MM.1S (cell line): ENCODE results near the gene RAMACL.

Source experiments
- DNase-seq: peaks from one replicate; pipeline ENCODE4 v3.0.0-alpha.2; 2015
- H2AFZ ChIP-seq: fragments of 300-600 bp; sonication (generic); 2 replicates; pipeline ENCODE4 v1.6.0; 2016; ENCODE audit warnings: antibody characterized with exemption, low read length
- H3F3A ChIP-seq: fragments of 300-600 bp; sonication (generic); 2 replicates; pipeline ENCODE4 v1.6.1; 2016; ENCODE audit warnings: mild to moderate bottlenecking, antibody characterized with exemption, low read length, moderate library complexity, mixed read lengths; ENCODE audit not compliant: insufficient read depth
- H3K27ac ChIP-seq: fragments of 300-600 bp; sonication (generic); 2 replicates; pipeline ENCODE4 v1.5.1; 2016; ENCODE audit warnings: mild to moderate bottlenecking, low read length
- H3K27me3 ChIP-seq: fragments of 300-600 bp; sonication (generic); replicated peaks from 2 replicates; pipeline ENCODE4 v1.6.0; 2016; ENCODE audit warnings: low read length; ENCODE audit not compliant: insufficient read depth
- H3K36me3 ChIP-seq: fragments of 300-600 bp; sonication (generic); replicated peaks from 2 replicates; pipeline ENCODE4 v1.6.1; 2016; ENCODE audit warnings: mild to moderate bottlenecking, low read length, mixed read lengths; ENCODE audit not compliant: insufficient read depth
- H3K4me1 ChIP-seq: fragments of 300-600 bp; sonication (generic); 2 replicates; pipeline ENCODE4 v1.6.1; 2016; ENCODE audit warnings: low read length, mixed read lengths
- H3K4me2 ChIP-seq: fragments of 300-600 bp; sonication (generic); 2 replicates; pipeline ENCODE4 v1.6.0; 2016; ENCODE audit warnings: low read depth, low read length
- H3K4me3 ChIP-seq: fragments of 300-600 bp; sonication (generic); 2 replicates; pipeline ENCODE4 v1.5.1; 2016; ENCODE audit warnings: low read length, mixed read lengths
- H3K79me2 ChIP-seq: fragments of 300-600 bp; sonication (generic); 2 replicates; pipeline ENCODE4 v1.6.1; 2016; ENCODE audit warnings: mixed run types, low read length, mixed read lengths
- H3K9ac ChIP-seq: fragments of 300-600 bp; sonication (generic); 2 replicates; pipeline ENCODE4 v1.6.1; 2016; ENCODE audit warnings: low read length, mixed read lengths
- H3K9me2 ChIP-seq: fragments of 300-600 bp; sonication (generic); replicated peaks from 2 replicates; pipeline ENCODE4 v1.6.1; 2016; ENCODE audit warnings: mild to moderate bottlenecking, low read length, mixed read lengths; ENCODE audit not compliant: insufficient read depth
- H3K9me3 ChIP-seq: fragments of 300-600 bp; sonication (generic); replicated peaks from 2 replicates; pipeline ENCODE4 v1.6.1; 2016; ENCODE audit warnings: mild to moderate bottlenecking, low read length, mixed read lengths; ENCODE audit not compliant: insufficient read depth
- H4K20me1 ChIP-seq: fragments of 300-600 bp; sonication (generic); 2 replicates; pipeline ENCODE4 v1.6.1; 2016; ENCODE audit warnings: mild to moderate bottlenecking, low read length, moderate library complexity, mixed read lengths; ENCODE audit not compliant: insufficient read depth
- EZH2 ChIP-seq: fragments of 300-600 bp; sonication (generic); optimal IDR thresholded peaks from 2 replicates; pipeline ENCODE3; 2017; ENCODE audit warnings: low read depth, mild to moderate bottlenecking, antibody characterized with exemption, low read length, mixed read lengths
- EZH2phosphoT487 ChIP-seq: fragments of 300-600 bp; sonication (generic); IDR thresholded peaks from 2 replicates; pipeline ENCODE4 v1.6.1; 2018; ENCODE audit warnings: antibody characterized with exemption, low read length
- TF ChIP-seq, protein P1 (sequence below): fragments of 300-600 bp; sonication (generic); IDR thresholded peaks from 2 replicates; pipeline ENCODE4 v1.5.1; 2016; ENCODE audit warnings: antibody characterized with exemption, low read length, mixed read lengths

Gene RAMACL

DNA sequence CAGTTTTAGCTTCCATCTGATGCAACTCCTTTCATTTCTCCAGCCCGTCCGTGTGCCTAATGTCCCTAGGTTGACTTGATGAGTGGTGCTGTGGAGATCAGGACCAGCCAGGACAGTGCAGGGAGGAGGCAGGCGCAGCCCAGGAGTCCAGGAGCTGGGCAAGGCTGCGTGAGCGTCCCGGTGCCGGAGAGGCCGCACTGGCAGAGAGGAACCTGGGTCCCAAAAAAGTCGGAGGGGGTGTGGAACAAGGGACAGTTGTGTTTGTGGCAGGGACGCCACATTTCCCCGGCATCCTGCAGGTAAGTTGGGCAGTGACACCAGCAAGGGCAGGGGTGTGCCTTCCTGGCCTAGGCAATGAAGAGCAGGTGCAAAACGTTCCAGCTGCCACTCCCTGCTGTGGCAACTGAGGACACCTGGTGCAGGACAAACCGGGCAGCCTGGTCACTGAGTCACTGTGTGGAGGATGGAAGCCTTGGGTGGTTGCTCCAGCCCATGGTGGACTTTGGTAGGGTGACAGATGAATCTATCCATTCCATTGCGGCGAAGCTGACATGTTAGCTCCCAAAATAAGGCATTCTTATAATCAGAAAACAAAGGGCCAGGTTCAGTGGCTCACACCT lies 53.2 kb downstream of the RAMACL start:
- no peak overlapping the region for H3K9ac ChIP-seq
- no peaks in the 10 kb centered on the region for H3K9me3 ChIP-seq
- no peak for TF ChIP-seq EZH2phosphoT487
- TF ChIP-seq EZH2: no peak
- TF ChIP-seq, protein P1, sequence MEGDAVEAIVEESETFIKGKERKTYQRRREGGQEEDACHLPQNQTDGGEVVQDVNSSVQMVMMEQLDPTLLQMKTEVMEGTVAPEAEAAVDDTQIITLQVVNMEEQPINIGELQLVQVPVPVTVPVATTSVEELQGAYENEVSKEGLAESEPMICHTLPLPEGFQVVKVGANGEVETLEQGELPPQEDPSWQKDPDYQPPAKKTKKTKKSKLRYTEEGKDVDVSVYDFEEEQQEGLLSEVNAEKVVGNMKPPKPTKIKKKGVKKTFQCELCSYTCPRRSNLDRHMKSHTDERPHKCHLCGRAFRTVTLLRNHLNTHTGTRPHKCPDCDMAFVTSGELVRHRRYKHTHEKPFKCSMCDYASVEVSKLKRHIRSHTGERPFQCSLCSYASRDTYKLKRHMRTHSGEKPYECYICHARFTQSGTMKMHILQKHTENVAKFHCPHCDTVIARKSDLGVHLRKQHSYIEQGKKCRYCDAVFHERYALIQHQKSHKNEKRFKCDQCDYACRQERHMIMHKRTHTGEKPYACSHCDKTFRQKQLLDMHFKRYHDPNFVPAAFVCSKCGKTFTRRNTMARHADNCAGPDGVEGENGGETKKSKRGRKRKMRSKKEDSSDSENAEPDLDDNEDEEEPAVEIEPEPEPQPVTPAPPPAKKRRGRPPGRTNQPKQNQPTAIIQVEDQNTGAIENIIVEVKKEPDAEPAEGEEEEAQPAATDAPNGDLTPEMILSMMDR: no peak
- no peaks in the 10 kb centered on the region for H3K9me2 ChIP-seq
- H3K27ac ChIP-seq: no peak overlapping the region
- no peaks in the 10 kb centered on the region for H3K27me3 ChIP-seq
- H3K4me2 ChIP-seq: no peak overlapping the region
- no peak overlapping the region for H2AFZ ChIP-seq
- no peaks in the 10 kb centered on the region for H3K36me3 ChIP-seq
- no peak overlapping the region for H3K4me3 ChIP-seq
- DNase-seq: no peak
- no peaks in the 10 kb centered on the region for H3K79me2 ChIP-seq
- no peaks in the 10 kb centered on the region for H4K20me1 ChIP-seq
- no peaks in the 10 kb centered on the region for H3K4me1 ChIP-seq
- no peaks in the 10 kb centered on the region for H3F3A ChIP-seq
